Nephron (organoid): ENCODE measurements around the gene CKLF.
"Not testable (repeated sequence)": the region's sequence is repeated elsewhere in the genome, so short reads cannot be mapped to it uniquely, and the experiment has no call there.

Experiments
- H3K27ac Mint-ChIP-seq, 3 experiments: 2 replicates each; pipeline ENCODE4 v1.8.0; 2020; ENCODE audit warnings: mixed read lengths in 3 of 3, mild to moderate bottlenecking in 2 of 3, moderate library complexity in 1 of 3
- H3K27me3 Mint-ChIP-seq: 2 replicates; pipeline ENCODE4 v1.8.0; 2021; ENCODE audit warnings: low read depth, mild to moderate bottlenecking, moderate library complexity, mixed read lengths
- H3K36me3 Mint-ChIP-seq: 2 replicates; pipeline ENCODE4 v1.8.0; 2020; ENCODE audit warnings: low read depth, mixed read lengths
- H3K4me1 Mint-ChIP-seq: 2 replicates; pipeline ENCODE4 v1.8.0; 2020; ENCODE audit warnings: mixed read lengths
- H3K4me3 Mint-ChIP-seq, 3 experiments: 2 replicates each; pipeline ENCODE4 v1.8.0; 2020; ENCODE audit warnings: mild to moderate bottlenecking in 3 of 3, mixed read lengths in 3 of 3, moderate library complexity in 2 of 3
- H3K9me3 Mint-ChIP-seq: 2 replicates; pipeline ENCODE4 v1.8.0; 2020; ENCODE audit warnings: mixed read lengths
- CTCF ChIP-seq, 3 experiments: fragments of 200-600 bp; sonication (generic); IDR thresholded peaks; one replicate each; pipeline ENCODE4 v1.5.0; 2021; ENCODE audit warnings: antibody characterized with exemption in 3 of 3; ENCODE audit not compliant: unreplicated experiment in 3 of 3

The CKLF gene

DNA sequence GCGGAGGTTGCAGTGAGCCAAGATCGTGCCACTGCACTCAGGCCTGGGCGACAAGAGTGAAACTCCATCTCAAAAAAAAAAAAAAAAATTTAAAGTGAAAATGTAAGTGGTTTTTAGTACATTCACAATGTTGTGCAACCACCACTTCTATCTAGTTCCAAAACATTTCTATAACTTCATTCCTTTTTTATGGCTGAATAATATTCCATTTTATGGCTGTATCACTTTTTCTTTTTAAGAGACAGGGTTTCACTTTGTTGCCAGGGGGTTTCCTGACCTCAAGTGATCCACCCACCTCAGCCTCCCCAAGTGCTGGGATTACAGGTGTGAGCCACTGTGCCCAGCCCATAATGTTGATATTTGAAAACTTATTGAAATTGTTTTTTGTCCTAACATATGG, 40.4 kb downstream of the CKLF start:
- Mint-ChIP-seq H3K9me3 (no peaks in the 10 kb centered on the region), H3K4me1 (no peaks in the 10 kb centered on the region), H3K36me3 (no peaks in the 10 kb centered on the region), H3K4me3 (no peak overlapping the region), H3K27me3 (no peaks in the 10 kb centered on the region), H3K27ac (no peak overlapping the region)
- no peak for TF ChIP-seq CTCF (IDR thresholded peaks at IDR 0.05; ENCODE audit: unreplicated experiment in 3 of 3)

GRCh38 chr16:66594739-66595138, 42.4 kb downstream of the CKLF start:
- H3K27me3 Mint-ChIP-seq = no peaks in the 10 kb centered on the region
- H3K4me1 Mint-ChIP-seq = no peaks in the 10 kb centered on the region
- no peaks in the 10 kb centered on the region for H3K36me3 Mint-ChIP-seq
- no peaks in the 10 kb centered on the region for H3K9me3 Mint-ChIP-seq
- no peak overlapping the region for H3K4me3 Mint-ChIP-seq
- H3K27ac Mint-ChIP-seq = no peak overlapping the region
- no peak for TF ChIP-seq CTCF (IDR thresholded peaks at IDR 0.05; ENCODE audit: unreplicated experiment in 3 of 3)

DNA sequence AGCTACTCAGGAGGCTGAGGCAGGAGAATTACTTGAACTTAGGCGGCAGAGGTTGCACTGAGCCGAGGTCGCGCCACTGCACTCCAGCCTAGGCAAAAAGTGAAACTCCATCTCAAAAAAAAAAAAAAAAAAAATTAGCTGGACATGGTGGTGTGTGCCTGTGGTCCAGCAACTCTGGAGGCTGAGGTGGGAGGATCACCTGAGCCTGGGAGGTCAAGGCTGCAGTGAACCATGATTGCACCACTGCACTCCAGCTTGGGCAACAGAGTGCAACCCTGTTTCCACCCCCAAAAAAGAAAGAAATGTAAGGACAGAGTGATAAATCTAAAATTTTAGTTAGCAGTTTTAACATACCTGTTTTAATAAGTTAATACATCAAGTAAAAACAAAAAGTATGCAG, 44.2 kb downstream of the CKLF start:
- not testable (repeated sequence) for H3K4me3 Mint-ChIP-seq

GRCh38 chr16:66596986-66597848, 44.8 kb downstream of the CKLF start:
- Mint-ChIP-seq H3K36me3 (no peaks in the 10 kb centered on the region), H3K27ac (no peak overlapping the region), H3K27me3 (peaks cover 4% of the 10 kb centered on the region), H3K4me3 (no peak overlapping the region), H3K9me3 (no peaks in the 10 kb centered on the region), H3K4me1 (peaks cover 8% of the 10 kb centered on the region)
- TF ChIP-seq CTCF (IDR thresholded peaks at IDR 0.05; ENCODE audit: unreplicated experiment in 3 of 3) = no peak

More for the DNA sequence above, 44.2 kb downstream of the CKLF start:
- H3K36me3 Mint-ChIP-seq, H3K27ac Mint-ChIP-seq, H3K9me3 Mint-ChIP-seq, H3K4me1 Mint-ChIP-seq, H3K27me3 Mint-ChIP-seq: not testable (repeated sequence)

DNA sequence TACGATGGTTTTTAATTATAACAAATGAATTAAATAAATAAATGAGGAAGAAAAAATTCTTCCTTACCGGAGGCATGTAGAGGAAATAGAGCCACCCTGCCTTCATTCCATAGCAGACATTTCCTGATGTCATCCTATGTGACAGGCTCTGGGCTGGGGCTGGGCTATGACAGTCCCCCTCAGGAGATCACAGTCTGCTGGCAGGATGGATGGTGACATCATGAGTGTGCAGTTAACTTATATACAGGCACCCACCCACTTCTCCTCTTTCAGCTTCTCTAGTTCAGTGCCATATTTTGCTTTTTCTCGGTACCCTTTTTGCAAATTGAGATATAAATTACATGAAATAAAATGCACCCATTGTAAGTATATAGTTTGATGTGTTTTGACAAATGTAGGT, 45.7 kb downstream of the CKLF start:
- Mint-ChIP-seq H3K4me3 (no peak overlapping the region), H3K9me3 (no peaks in the 10 kb centered on the region), H3K27ac (no peak overlapping the region), H3K27me3 (peaks cover 4% of the 10 kb centered on the region), H3K4me1 (peaks cover 13% of the 10 kb centered on the region), H3K36me3 (no peaks in the 10 kb centered on the region)
- TF ChIP-seq CTCF (IDR thresholded peaks at IDR 0.05; ENCODE audit: unreplicated experiment in 3 of 3) = no peak

- no peaks in the 10 kb centered on the region for H3K36me3 Mint-ChIP-seq
- peaks cover 4% of the 10 kb centered on the region for H3K27me3 Mint-ChIP-seq
- no peaks in the 10 kb centered on the region for H3K9me3 Mint-ChIP-seq
- peak overlapping the region in 1 of 3 experiments; percentile 47 for H3K4me3 Mint-ChIP-seq
- no peak for TF ChIP-seq CTCF (IDR thresholded peaks at IDR 0.05; ENCODE audit: unreplicated experiment in 3 of 3)
- no peak overlapping the region for H3K27ac Mint-ChIP-seq
- peaks cover 21% of the 10 kb centered on the region for H3K4me1 Mint-ChIP-seq
Measured at GRCh38 chr16:66599726-66600125, 47.4 kb downstream of the CKLF start.
